ENCODE results near the gene CAT.

Gene CAT

DNA sequence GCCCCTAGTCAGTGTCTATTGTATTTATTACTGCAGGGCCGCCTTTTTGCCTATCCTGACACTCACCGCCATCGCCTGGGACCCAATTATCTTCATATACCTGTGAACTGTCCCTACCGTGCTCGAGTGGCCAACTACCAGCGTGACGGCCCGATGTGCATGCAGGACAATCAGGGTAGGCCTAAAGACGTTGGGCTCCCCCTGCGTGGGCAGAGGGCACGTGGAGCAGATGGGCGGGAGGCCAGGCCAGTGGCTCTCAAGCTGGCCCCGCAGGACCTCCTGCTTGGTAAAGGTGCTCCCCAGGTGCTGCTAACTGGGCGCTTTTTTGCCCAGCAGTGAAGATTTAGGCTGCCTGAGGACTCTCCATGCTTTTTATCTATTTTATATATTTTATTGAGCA lies 22.5 kb downstream of the CAT start:
- H3K27ac ChIP-seq (replicated peaks; ENCODE audit: low read length): no peak overlapping the region
- WGBS, 2 donors (ENCODE audit: extremely low coverage in 2 of 2, insufficient read length in 2 of 2, insufficient replicate concordance in 1 of 2): no CpG with 5 or more reads among the region's 14 CpGs
- H4K8ac ChIP-seq (ENCODE audit: low read depth, low read length): no peak overlapping the region

DNA sequence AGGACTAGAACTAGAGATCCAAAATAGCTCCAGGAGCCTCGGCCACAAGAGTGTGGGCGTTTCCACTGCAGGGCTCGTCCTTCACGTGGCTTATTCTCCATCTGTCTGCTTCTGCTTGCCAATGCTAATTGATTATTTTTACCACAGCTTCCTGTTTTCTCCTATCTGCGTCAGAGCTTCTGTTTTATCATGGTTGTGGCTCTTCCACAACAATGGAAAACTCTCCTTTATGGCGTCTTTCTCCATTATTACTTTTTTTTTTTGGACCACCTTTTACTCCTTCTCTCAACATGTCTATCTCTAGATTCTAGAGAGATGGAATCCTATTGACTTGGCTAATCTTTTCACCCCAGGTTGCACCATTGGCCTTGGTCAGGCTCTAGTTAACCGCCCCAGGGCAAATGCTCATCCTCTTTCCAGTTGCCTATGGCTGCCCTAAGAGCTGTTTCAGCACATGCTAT lies 25.9 kb downstream of the CAT start:
- H4K8ac ChIP-seq (ENCODE audit: low read depth, low read length): no peak overlapping the region
- no CpG with 5 or more reads among the region's 7 CpGs for WGBS, 2 donors (ENCODE audit: extremely low coverage in 2 of 2, insufficient read length in 2 of 2, insufficient replicate concordance in 1 of 2)
- no peak overlapping the region for H2BK5ac ChIP-seq (ENCODE audit: low read length)
- H3K18ac ChIP-seq (ENCODE audit: low read length): no peak overlapping the region
- H3K4me3 ChIP-seq (ENCODE audit: low read length in 2 of 2): no peak overlapping the region
- no peak overlapping the region for H3K14ac ChIP-seq (ENCODE audit: low read length)
- no peaks in the 10 kb centered on the region for H3K79me1 ChIP-seq (ENCODE audit: low read depth, low read length)
- no peak overlapping the region for H2BK12ac ChIP-seq (ENCODE audit: low read length)
- H3K27ac ChIP-seq (replicated peaks; ENCODE audit: low read length): no peak overlapping the region
- no peak overlapping the region for H3K4me2 ChIP-seq (ENCODE audit: insufficient read depth, low read length, poor library complexity, severe bottlenecking)
- no peak overlapping the region for H3K23ac ChIP-seq (ENCODE audit: low read depth, low read length, poor library complexity)
- H3K9me3 ChIP-seq (replicated peaks in 1 of 2; ENCODE audit: control insufficient read depth in 2 of 2, insufficient read depth in 1 of 2, low read depth in 1 of 2, low read length in 2 of 2): peaks cover 5 to 7% of the 10 kb centered on the region in 2 donors
- H2AFZ ChIP-seq (ENCODE audit: low read length): no peak overlapping the region
- no peak for DNase-seq (ENCODE audit: low spot score)
- H3K36me3 ChIP-seq (replicated peaks in 1 of 2; ENCODE audit: control insufficient read depth in 2 of 2, insufficient read depth in 2 of 2, low read length in 2 of 2): peaks cover 0 to 16% of the 10 kb centered on the region in 2 donors
- H3K4me1 ChIP-seq (ENCODE audit: control insufficient read depth in 2 of 2, insufficient read depth in 1 of 2, low read depth in 1 of 2, low read length in 2 of 2): no peaks in the 10 kb centered on the region
- no peak overlapping the region for H3K4ac ChIP-seq (ENCODE audit: low read length)
- H4K91ac ChIP-seq (ENCODE audit: low read depth, low read length, poor library complexity): no peak overlapping the region
- H3K27me3 ChIP-seq (ENCODE audit: control insufficient read depth in 3 of 3, insufficient read depth in 3 of 3, low read depth in 1 of 3, low read length in 3 of 3): no peaks in the 10 kb centered on the region
- no peak overlapping the region for H2AK5ac ChIP-seq (ENCODE audit: low read depth, low read length)
- H3K9ac ChIP-seq (ENCODE audit: low read depth, low read length, poor library complexity): no peak overlapping the region
- H2BK120ac ChIP-seq (ENCODE audit: low read depth, low read length): no peak overlapping the region
- H2BK15ac ChIP-seq (ENCODE audit: low read length): no peak overlapping the region

More for the DNA sequence above, 22.5 kb downstream of the CAT start:
- H3K4me2 ChIP-seq (ENCODE audit: insufficient read depth, low read length, poor library complexity, severe bottlenecking): no peak overlapping the region
- H2BK5ac ChIP-seq (ENCODE audit: low read length): no peak overlapping the region
- peaks cover 0 to 13% of the 10 kb centered on the region in 2 donors for H3K36me3 ChIP-seq (replicated peaks in 1 of 2; ENCODE audit: control insufficient read depth in 2 of 2, insufficient read depth in 2 of 2, low read length in 2 of 2)
- no peak for DNase-seq (ENCODE audit: low spot score)
- no peak overlapping the region for H4K91ac ChIP-seq (ENCODE audit: low read depth, low read length, poor library complexity)
- H3K4ac ChIP-seq (ENCODE audit: low read length): no peak overlapping the region
- peaks cover 0 to 2% of the 10 kb centered on the region in 2 donors for H3K4me1 ChIP-seq (ENCODE audit: control insufficient read depth in 2 of 2, insufficient read depth in 1 of 2, low read depth in 1 of 2, low read length in 2 of 2)
- no peak overlapping the region for H3K4me3 ChIP-seq (ENCODE audit: low read length in 2 of 2)
- peaks cover 0 to 5% of the 10 kb centered on the region in 2 donors for H3K9me3 ChIP-seq (replicated peaks in 1 of 2; ENCODE audit: control insufficient read depth in 2 of 2, insufficient read depth in 1 of 2, low read depth in 1 of 2, low read length in 2 of 2)
- peak overlapping the region; percentile 90 for H3K23ac ChIP-seq (ENCODE audit: low read depth, low read length, poor library complexity)
- H3K14ac ChIP-seq (ENCODE audit: low read length): no peak overlapping the region
- H2AK5ac ChIP-seq (ENCODE audit: low read depth, low read length): no peak overlapping the region
- H2BK15ac ChIP-seq (ENCODE audit: low read length): no peak overlapping the region
- H2BK120ac ChIP-seq (ENCODE audit: low read depth, low read length): no peak overlapping the region
- no peaks in the 10 kb centered on the region for H3K79me1 ChIP-seq (ENCODE audit: low read depth, low read length)
- H3K9ac ChIP-seq (ENCODE audit: low read depth, low read length, poor library complexity): peak overlapping the region; percentile 75
- H3K27me3 ChIP-seq (ENCODE audit: control insufficient read depth in 3 of 3, insufficient read depth in 3 of 3, low read depth in 1 of 3, low read length in 3 of 3): peaks cover 0 to 3% (median 0%) of the 10 kb centered on the region in 3 experiments
- peak overlapping the region; percentile 16 for H3K18ac ChIP-seq (ENCODE audit: low read length)
- no peak overlapping the region for H2BK12ac ChIP-seq (ENCODE audit: low read length)
- no peak overlapping the region for H2AFZ ChIP-seq (ENCODE audit: low read length)

DNA sequence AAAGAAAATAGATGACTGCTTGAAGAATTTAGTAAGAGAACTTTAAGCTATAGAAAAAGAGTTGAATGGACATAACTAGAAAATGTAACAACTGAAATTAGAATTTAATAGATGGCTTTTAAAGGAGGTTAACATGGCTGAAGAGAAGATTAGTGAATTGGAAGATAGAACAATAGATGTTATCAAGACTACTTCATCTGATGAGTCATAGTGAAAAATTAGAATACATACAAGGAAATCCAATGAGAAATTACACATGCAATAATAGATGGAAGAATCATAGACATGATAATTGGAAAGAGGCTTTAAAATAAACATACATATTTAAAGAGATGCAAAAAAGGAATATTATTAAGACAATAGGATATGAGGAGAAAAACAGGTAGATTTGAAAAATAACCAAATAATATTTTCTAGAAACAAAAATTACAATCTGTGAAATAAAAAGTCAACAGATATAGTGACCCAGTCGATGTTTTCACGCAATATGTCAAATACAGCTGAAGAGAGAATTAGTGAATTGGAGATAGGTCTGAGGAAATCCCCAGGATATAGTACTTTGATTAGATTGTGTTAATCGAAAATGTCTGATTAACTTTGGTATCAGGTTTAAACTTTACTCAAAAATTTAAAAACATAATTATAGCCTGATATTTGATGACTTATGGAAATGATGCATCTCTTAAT lies 28.2 kb downstream of the CAT start:
- Histone ChIP-seq H2BK12ac (ENCODE audit: low read length) (no peak overlapping the region), H3K27ac (replicated peaks; ENCODE audit: low read length) (no peak overlapping the region), H3K9ac (ENCODE audit: low read depth, low read length, poor library complexity) (no peak overlapping the region), H3K79me1 (ENCODE audit: low read depth, low read length) (no peaks in the 10 kb centered on the region), H3K27me3 (ENCODE audit: control insufficient read depth in 3 of 3, insufficient read depth in 3 of 3, low read depth in 1 of 3, low read length in 3 of 3) (no peaks in the 10 kb centered on the region), H3K9me3 (replicated peaks in 1 of 2; ENCODE audit: control insufficient read depth in 2 of 2, insufficient read depth in 1 of 2, low read depth in 1 of 2, low read length in 2 of 2) (peaks cover 5% of the 10 kb centered on the region in 2 donors), H3K4me3 (ENCODE audit: low read length in 2 of 2) (no peak overlapping the region), H2AK5ac (ENCODE audit: low read depth, low read length) (no peak overlapping the region), H4K8ac (ENCODE audit: low read depth, low read length) (no peak overlapping the region), H2BK15ac (ENCODE audit: low read length) (no peak overlapping the region), H4K91ac (ENCODE audit: low read depth, low read length, poor library complexity) (no peak overlapping the region), H3K4me1 (ENCODE audit: control insufficient read depth in 2 of 2, insufficient read depth in 1 of 2, low read depth in 1 of 2, low read length in 2 of 2) (no peaks in the 10 kb centered on the region), H2BK5ac (ENCODE audit: low read length) (no peak overlapping the region), H3K4me2 (ENCODE audit: insufficient read depth, low read length, poor library complexity, severe bottlenecking) (no peak overlapping the region), H3K18ac (ENCODE audit: low read length) (no peak overlapping the region), H3K36me3 (replicated peaks in 1 of 2; ENCODE audit: control insufficient read depth in 2 of 2, insufficient read depth in 2 of 2, low read length in 2 of 2) (peaks cover 0 to 16% of the 10 kb centered on the region in 2 donors), H3K23ac (ENCODE audit: low read depth, low read length, poor library complexity) (no peak overlapping the region), H2AFZ (ENCODE audit: low read length) (no peak overlapping the region), H3K14ac (ENCODE audit: low read length) (no peak overlapping the region), H3K4ac (ENCODE audit: low read length) (no peak overlapping the region), H2BK120ac (ENCODE audit: low read depth, low read length) (no peak overlapping the region)
- DNase-seq (ENCODE audit: low spot score): no peak
- WGBS, 2 donors (ENCODE audit: extremely low coverage in 2 of 2, insufficient read length in 2 of 2, insufficient replicate concordance in 1 of 2): no CpG with 5 or more reads among the region's 3 CpGs

DNA sequence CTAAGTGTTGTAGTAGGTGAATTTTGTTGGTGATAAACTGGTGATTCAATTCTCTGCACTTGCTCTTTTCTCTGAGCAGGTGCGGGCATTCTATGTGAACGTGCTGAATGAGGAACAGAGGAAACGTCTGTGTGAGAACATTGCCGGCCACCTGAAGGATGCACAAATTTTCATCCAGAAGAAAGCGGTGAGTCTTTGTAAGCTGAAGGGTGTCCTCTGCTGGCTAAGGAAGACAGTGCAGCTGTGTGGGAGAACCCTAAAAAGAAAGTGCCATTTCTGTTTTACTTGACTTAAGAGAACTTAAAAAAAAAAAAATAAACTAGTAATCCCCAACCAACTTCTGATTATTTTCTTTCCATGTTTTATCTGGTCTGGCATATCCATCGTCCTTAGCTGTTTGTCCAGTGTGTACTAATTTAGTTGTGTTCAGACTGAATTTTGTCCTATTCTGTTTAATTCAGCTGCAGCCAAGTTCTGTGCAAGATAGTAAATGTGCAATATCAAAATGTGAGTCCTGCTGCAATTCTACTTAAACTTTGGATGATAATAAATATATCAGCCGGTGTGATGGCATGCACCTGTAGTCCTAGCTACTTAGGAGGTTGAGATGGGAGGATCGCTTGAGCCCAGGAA lies 29.6 kb downstream of the CAT start:
- Histone ChIP-seq H3K4me1 (ENCODE audit: control insufficient read depth in 2 of 2, insufficient read depth in 1 of 2, low read depth in 1 of 2, low read length in 2 of 2) (no peaks in the 10 kb centered on the region), H3K27me3 (ENCODE audit: control insufficient read depth in 3 of 3, insufficient read depth in 3 of 3, low read depth in 1 of 3, low read length in 3 of 3) (no peaks in the 10 kb centered on the region), H3K9me3 (replicated peaks in 1 of 2; ENCODE audit: control insufficient read depth in 2 of 2, insufficient read depth in 1 of 2, low read depth in 1 of 2, low read length in 2 of 2) (peaks cover 5% of the 10 kb centered on the region in 2 donors), H3K4ac (ENCODE audit: low read length) (no peak overlapping the region), H2BK12ac (ENCODE audit: low read length) (no peak overlapping the region), H4K91ac (ENCODE audit: low read depth, low read length, poor library complexity) (no peak overlapping the region), H2BK15ac (ENCODE audit: low read length) (no peak overlapping the region), H3K36me3 (replicated peaks in 1 of 2; ENCODE audit: control insufficient read depth in 2 of 2, insufficient read depth in 2 of 2, low read length in 2 of 2) (peaks cover 0 to 15% of the 10 kb centered on the region in 2 donors), H3K23ac (ENCODE audit: low read depth, low read length, poor library complexity) (no peak overlapping the region), H2BK5ac (ENCODE audit: low read length) (no peak overlapping the region), H3K79me1 (ENCODE audit: low read depth, low read length) (no peaks in the 10 kb centered on the region), H4K8ac (ENCODE audit: low read depth, low read length) (no peak overlapping the region), H3K9ac (ENCODE audit: low read depth, low read length, poor library complexity) (no peak overlapping the region), H2BK120ac (ENCODE audit: low read depth, low read length) (no peak overlapping the region), H3K14ac (ENCODE audit: low read length) (no peak overlapping the region), H3K27ac (replicated peaks; ENCODE audit: low read length) (no peak overlapping the region), H2AK5ac (ENCODE audit: low read depth, low read length) (no peak overlapping the region), H2AFZ (ENCODE audit: low read length) (no peak overlapping the region), H3K4me2 (ENCODE audit: insufficient read depth, low read length, poor library complexity, severe bottlenecking) (no peak overlapping the region), H3K18ac (ENCODE audit: low read length) (no peak overlapping the region), H3K4me3 (ENCODE audit: low read length in 2 of 2) (no peak overlapping the region)
- DNase-seq (ENCODE audit: low spot score): no peak
- no CpG with 5 or more reads among the region's 8 CpGs for WGBS, 2 donors (ENCODE audit: extremely low coverage in 2 of 2, insufficient read length in 2 of 2, insufficient replicate concordance in 1 of 2)
